ENCODE measurements around the gene BRINP3. TPM values are rescaled to one million over a fixed set of nuclear protein-coding genes. Genes with fewer than 3 reads are reported as not detected.
A peak's percentile ranks its signal among the peaks of the same experiment; 100 is the strongest.

BRINP3 gene
- total RNA-seq, 1 donor from 2014 or later = 0.77 TPM

GRCh38 chr1:190491404-190491803, 13.7 kb upstream of the BRINP3 start:
- no peaks in the 10 kb centered on the region for H3K27me3 Mint-ChIP-seq (ENCODE audit: low read depth)
- H3K4me1 Mint-ChIP-seq = no peaks in the 10 kb centered on the region
- no peak overlapping the region for H3K27ac Mint-ChIP-seq (ENCODE audit: unreplicated experiment)
- TF ChIP-seq, protein P1, sequence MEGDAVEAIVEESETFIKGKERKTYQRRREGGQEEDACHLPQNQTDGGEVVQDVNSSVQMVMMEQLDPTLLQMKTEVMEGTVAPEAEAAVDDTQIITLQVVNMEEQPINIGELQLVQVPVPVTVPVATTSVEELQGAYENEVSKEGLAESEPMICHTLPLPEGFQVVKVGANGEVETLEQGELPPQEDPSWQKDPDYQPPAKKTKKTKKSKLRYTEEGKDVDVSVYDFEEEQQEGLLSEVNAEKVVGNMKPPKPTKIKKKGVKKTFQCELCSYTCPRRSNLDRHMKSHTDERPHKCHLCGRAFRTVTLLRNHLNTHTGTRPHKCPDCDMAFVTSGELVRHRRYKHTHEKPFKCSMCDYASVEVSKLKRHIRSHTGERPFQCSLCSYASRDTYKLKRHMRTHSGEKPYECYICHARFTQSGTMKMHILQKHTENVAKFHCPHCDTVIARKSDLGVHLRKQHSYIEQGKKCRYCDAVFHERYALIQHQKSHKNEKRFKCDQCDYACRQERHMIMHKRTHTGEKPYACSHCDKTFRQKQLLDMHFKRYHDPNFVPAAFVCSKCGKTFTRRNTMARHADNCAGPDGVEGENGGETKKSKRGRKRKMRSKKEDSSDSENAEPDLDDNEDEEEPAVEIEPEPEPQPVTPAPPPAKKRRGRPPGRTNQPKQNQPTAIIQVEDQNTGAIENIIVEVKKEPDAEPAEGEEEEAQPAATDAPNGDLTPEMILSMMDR (conservative IDR thresholded peaks at IDR 0.05) = peak; percentile 24
- no peaks in the 10 kb centered on the region for H3K9me3 Mint-ChIP-seq
- no peak overlapping the region for H3K4me3 Mint-ChIP-seq
- H3K36me3 Mint-ChIP-seq (ENCODE audit: low read depth) = no peaks in the 10 kb centered on the region
- no peak for DNase-seq (ENCODE audit: low read depth, low spot score)

DNA sequence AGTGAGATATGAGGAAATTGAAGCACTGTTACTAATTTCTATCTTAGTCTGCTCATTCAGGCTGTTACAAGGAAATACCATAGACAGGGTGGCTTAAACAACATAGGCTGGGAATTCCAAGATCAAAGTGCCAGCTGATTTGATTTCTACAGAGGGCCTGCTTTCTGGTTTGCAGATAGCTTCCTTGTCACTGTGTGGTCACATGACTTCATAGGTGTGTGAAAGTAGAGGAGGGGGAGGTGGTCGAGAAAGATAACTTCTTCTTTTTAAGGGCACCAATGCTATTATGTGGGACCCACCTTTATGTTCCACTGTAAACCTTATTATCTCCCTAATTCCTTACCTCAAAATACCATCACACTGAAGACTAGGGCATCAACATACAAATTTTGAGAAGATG, 6.4 kb upstream of the BRINP3 start:
- no peak overlapping the region for H3K27ac Mint-ChIP-seq (ENCODE audit: unreplicated experiment)
- TF ChIP-seq, protein P1 (conservative IDR thresholded peaks at IDR 0.05) = no peak
- DNase-seq (ENCODE audit: low read depth, low spot score) = no peak
- H3K27me3 Mint-ChIP-seq (ENCODE audit: low read depth) = peaks cover 16% of the 10 kb centered on the region
- no peak overlapping the region for H3K4me3 Mint-ChIP-seq
- H3K4me1 Mint-ChIP-seq = peaks cover 6% of the 10 kb centered on the region
- H3K36me3 Mint-ChIP-seq (ENCODE audit: low read depth) = no peaks in the 10 kb centered on the region
- H3K9me3 Mint-ChIP-seq = no peaks in the 10 kb centered on the region

DNA sequence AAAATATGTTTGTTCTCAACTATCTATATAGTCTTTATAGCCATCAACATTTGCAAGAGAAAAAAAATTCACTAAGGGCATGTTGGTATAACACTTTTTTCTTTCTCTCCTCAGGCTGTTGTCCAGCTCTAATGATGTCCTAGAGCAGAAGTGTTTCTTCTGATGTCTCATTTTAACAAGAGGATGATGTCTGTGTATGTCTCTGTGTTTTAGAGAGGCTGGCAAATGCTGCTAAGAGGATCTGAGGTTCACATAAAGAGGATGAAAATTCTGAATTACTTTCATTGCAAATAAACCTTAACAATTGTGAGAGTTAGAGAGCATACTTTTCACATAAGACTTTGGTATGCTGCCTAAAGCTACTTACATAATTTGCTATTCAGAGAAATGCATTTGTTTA, 2.6 kb upstream of the BRINP3 start:
- TF ChIP-seq, protein P1 (conservative IDR thresholded peaks at IDR 0.05) = no peak
- Mint-ChIP-seq H3K27me3 (ENCODE audit: low read depth) (peaks cover 52% of the 10 kb centered on the region), H3K9me3 (no peaks in the 10 kb centered on the region), H3K27ac (ENCODE audit: unreplicated experiment) (no peak overlapping the region), H3K4me3 (peak overlapping the region; percentile 39), H3K4me1 (peaks cover 40% of the 10 kb centered on the region), H3K36me3 (ENCODE audit: low read depth) (no peaks in the 10 kb centered on the region)
- DNase-seq (ENCODE audit: low read depth, low spot score) = no peak

- DNase-seq (ENCODE audit: low read depth, low spot score) = no peak
- Mint-ChIP-seq H3K4me1 (peaks cover 47% of the 10 kb centered on the region), H3K36me3 (ENCODE audit: low read depth) (no peaks in the 10 kb centered on the region), H3K4me3 (peak overlapping the region; percentile 97), H3K9me3 (no peaks in the 10 kb centered on the region), H3K27me3 (ENCODE audit: low read depth) (peaks cover 59% of the 10 kb centered on the region), H3K27ac (ENCODE audit: unreplicated experiment) (peak overlapping the region; percentile 50)
- TF ChIP-seq, protein P1 (conservative IDR thresholded peaks at IDR 0.05) = no peak
These were observed 1.9 kb upstream of the BRINP3 start for GRCh38 chr1:190479516-190479915.

- H3K27ac Mint-ChIP-seq (ENCODE audit: unreplicated experiment) = peak overlapping the region; percentile 10
- H3K36me3 Mint-ChIP-seq (ENCODE audit: low read depth) = no peaks in the 10 kb centered on the region
- TF ChIP-seq, protein P1 (conservative IDR thresholded peaks at IDR 0.05) = no peak
- H3K27me3 Mint-ChIP-seq (ENCODE audit: low read depth) = peaks cover 64% of the 10 kb centered on the region
- H3K4me3 Mint-ChIP-seq = peak overlapping the region; percentile 97
- H3K4me1 Mint-ChIP-seq = peaks cover 48% of the 10 kb centered on the region
- no peak for DNase-seq (ENCODE audit: low read depth, low spot score)
- H3K9me3 Mint-ChIP-seq = no peaks in the 10 kb centered on the region
These were observed 1.4 kb upstream of the BRINP3 start for GRCh38 chr1:190479050-190479397.

Measured in neural crest cell (in vitro differentiated cells).